Mesendoderm (in vitro differentiated cells): ENCODE data around the gene FKBP1A.

Experiments used
- DNase-seq: peaks from one replicate; pipeline ENCODE4 v3.0.0; 2013
- H2AK5ac ChIP-seq: 2 replicates; pipeline ENCODE4 v1.6.1; 2013; ENCODE audit warnings: low read length, inconsistent platforms
- H2BK120ac ChIP-seq: 2 replicates; pipeline ENCODE4 v1.6.1; 2013; ENCODE audit warnings: low read depth, mild to moderate bottlenecking, low read length, moderate library complexity, mixed read lengths
- H2BK15ac ChIP-seq: replicated peaks from 2 replicates; pipeline ENCODE4 v1.6.1; 2013; ENCODE audit warnings: low read depth, mild to moderate bottlenecking, moderate library complexity
- H2BK5ac ChIP-seq: 2 replicates; pipeline ENCODE4 v1.6.1; 2013; ENCODE audit warnings: low read length, inconsistent platforms
- H3K18ac ChIP-seq: 2 replicates; pipeline ENCODE4 v1.6.1; 2013; ENCODE audit warnings: mild to moderate bottlenecking, low read length, mixed read lengths
- H3K23ac ChIP-seq: one replicate; pipeline ENCODE4 v1.6.1; 2013; ENCODE audit warnings: low read length
- H3K27ac ChIP-seq: 2 replicates; pipeline ENCODE4 v1.5.1; 2013; ENCODE audit warnings: low read depth, mild to moderate bottlenecking, inconsistent platforms, low read length, moderate library complexity
- H3K27me3 ChIP-seq: 2 replicates; pipeline ENCODE4 v1.6.1; 2013; ENCODE audit warnings: low read length, control low read depth, mild to moderate bottlenecking, inconsistent platforms; ENCODE audit not compliant: insufficient read depth, poor library complexity
- H3K36me3 ChIP-seq: 2 replicates; pipeline ENCODE4 v1.6.1; 2013; ENCODE audit warnings: low read length, inconsistent platforms; ENCODE audit not compliant: control insufficient read depth, insufficient read depth
- H3K4ac ChIP-seq: one replicate; pipeline ENCODE4 v1.6.1; 2013; ENCODE audit warnings: low read depth, mild to moderate bottlenecking, low read length, moderate library complexity
- H3K4me1 ChIP-seq: 2 replicates; pipeline ENCODE4 v1.6.1; 2013; ENCODE audit warnings: low read depth, low read length, inconsistent platforms; ENCODE audit not compliant: control insufficient read depth
- H3K4me2 ChIP-seq: 2 replicates; pipeline ENCODE4 v1.6.1; 2013; ENCODE audit warnings: low read length
- H3K4me3 ChIP-seq: 2 replicates; pipeline ENCODE4 v1.5.1; 2013; ENCODE audit warnings: mild to moderate bottlenecking, low read length
- H3K56ac ChIP-seq: one replicate; pipeline ENCODE4 v1.6.1; 2013; ENCODE audit warnings: low read length
- H3K79me1 ChIP-seq: 2 replicates; pipeline ENCODE4 v1.6.1; 2013; ENCODE audit warnings: low read length, inconsistent platforms
- H3K79me2 ChIP-seq: 2 replicates; pipeline ENCODE4 v1.6.1; 2013; ENCODE audit warnings: mild to moderate bottlenecking, low read length; ENCODE audit not compliant: control insufficient read depth, insufficient read depth
- H3K9ac ChIP-seq: 2 replicates; pipeline ENCODE4 v1.6.1; 2013; ENCODE audit warnings: low read length, inconsistent platforms
- H4K5ac ChIP-seq: one replicate; pipeline ENCODE4 v1.6.1; 2013; ENCODE audit warnings: low read length
- H4K8ac ChIP-seq: one replicate; pipeline ENCODE4 v1.6.1; 2013; ENCODE audit warnings: low read depth, mild to moderate bottlenecking, control low read depth, low read length, moderate library complexity
- WGBS: extraction: QIAGEN DNeasy Blood & Tissue Kit; methylation state at CpG from one replicate; pipeline ENCODE4 v1.1.7; 2013; ENCODE audit warnings: low lambda C conversion rate, missing lambda C conversion rate; ENCODE audit not compliant: insufficient coverage; ENCODE audit errors: extremely low coverage; 5-methylcytosine and 5-hydroxymethylcytosine counted together

Gene FKBP1A

DNA sequence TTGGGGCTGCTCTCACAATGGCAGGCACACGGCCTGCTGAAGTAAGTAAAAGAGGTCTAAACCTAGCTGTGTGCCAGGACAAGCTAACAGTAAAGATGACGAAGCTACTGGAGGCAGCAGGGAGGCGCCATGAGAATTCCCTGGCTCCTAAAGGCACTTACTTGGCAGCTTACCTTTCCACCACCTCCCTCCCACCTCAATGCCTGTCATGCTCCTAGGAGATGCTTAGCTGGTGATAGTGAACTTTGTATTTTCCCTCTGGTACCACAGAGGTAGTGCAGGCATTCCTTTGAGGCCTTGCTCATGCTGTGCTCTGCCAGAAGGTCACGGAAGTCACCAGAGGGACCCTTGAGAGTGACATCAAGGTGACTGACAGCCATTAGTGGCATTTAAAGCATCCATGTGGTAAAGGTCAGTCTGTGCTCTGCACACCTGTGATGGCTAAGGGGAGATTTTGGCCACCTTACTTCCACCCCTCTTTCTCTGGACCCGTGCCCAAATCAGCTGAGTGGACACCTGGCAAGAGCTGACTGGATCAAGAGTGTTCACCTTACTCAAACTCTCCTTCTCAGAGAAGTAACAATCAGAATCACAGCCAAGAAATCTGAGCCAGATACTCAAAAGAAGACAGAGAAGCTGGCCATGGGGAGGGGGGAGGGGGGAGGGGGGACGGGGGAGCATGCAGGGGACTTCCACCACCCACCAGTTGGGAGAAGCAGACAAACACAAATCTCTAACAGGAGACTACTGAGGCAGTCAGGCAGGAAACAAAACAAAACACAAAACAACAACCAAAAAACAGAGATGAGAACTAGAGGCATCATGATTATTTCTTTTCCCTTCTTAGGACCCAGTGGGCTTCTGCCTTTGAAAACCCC, 2.9 kb downstream of the FKBP1A start:
- Histone ChIP-seq H2BK120ac (no peak overlapping the region), H4K5ac (no peak overlapping the region), H3K4ac (no peak overlapping the region), H3K18ac (no peak overlapping the region), H2BK5ac (no peak overlapping the region), H3K27me3 (no peaks in the 10 kb centered on the region), H3K27ac (no peak overlapping the region), H3K79me2 (peaks cover 72% of the 10 kb centered on the region), H3K4me3 (no peak overlapping the region), H3K4me1 (peaks cover 11% of the 10 kb centered on the region), H2BK15ac (no peak overlapping the region), H3K79me1 (peaks cover 36% of the 10 kb centered on the region), H3K56ac (peak overlapping the region; percentile 28), H3K36me3 (no peaks in the 10 kb centered on the region), H3K4me2 (no peak overlapping the region), H3K23ac (no peak overlapping the region), H2AK5ac (no peak overlapping the region), H3K9ac (peak overlapping the region; percentile 92), H4K8ac (no peak overlapping the region)
- DNase-seq = peak; percentile 37
- no CpG with 5 or more reads among the region's 6 CpGs for WGBS

DNA sequence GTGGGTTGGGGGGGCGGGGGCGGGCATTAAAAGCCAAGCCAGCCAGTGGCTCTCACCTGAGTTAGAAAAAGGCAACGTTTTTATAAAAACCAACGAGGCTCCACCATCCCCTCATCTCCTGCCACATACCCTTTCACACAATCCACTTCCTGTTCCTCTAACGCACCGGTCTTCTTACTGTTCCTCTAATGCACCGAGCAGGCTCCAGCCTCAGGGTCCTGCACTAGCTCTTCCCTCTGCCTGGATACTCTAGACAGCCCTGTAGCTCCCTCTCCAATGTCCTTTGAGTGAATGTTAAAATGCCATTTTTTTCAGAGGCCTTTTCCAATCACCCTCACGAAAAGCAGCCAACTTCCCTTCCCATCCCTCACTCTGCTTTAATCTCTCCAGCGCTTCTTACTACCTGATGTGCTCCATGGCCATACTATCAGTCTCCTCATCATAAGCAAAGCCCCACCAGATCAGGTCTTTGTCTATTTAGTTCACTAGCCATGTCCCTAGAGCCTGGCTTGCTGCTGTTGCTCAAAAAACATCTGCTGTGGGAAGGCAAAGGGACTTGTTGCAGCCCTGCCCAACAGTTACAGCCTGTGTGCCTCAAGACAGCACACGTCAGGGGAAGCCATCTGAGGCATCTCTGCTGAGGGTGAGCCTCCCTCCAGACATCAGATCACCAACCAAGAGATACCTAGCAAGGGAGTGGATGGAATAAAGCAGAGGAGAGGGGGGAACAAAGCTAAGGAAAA, 3.9 kb downstream of the FKBP1A start:
- no peak overlapping the region for H2BK15ac ChIP-seq
- no peak overlapping the region for H3K18ac ChIP-seq
- H3K4ac ChIP-seq = no peak overlapping the region
- no peak overlapping the region for H2AK5ac ChIP-seq
- no peak overlapping the region for H3K9ac ChIP-seq
- no peak overlapping the region for H3K23ac ChIP-seq
- WGBS = no CpG with 5 or more reads among the region's 10 CpGs
- no peak overlapping the region for H4K8ac ChIP-seq
- no peak overlapping the region for H2BK120ac ChIP-seq
- H3K4me3 ChIP-seq = no peak overlapping the region
- peaks cover 79% of the 10 kb centered on the region for H3K79me2 ChIP-seq
- no peaks in the 10 kb centered on the region for H3K27me3 ChIP-seq
- no peak overlapping the region for H2BK5ac ChIP-seq
- H3K79me1 ChIP-seq = peaks cover 38% of the 10 kb centered on the region
- no peaks in the 10 kb centered on the region for H3K36me3 ChIP-seq
- no peak overlapping the region for H3K4me2 ChIP-seq
- H3K56ac ChIP-seq = no peak overlapping the region
- peaks cover 11% of the 10 kb centered on the region for H3K4me1 ChIP-seq
- DNase-seq = no peak
- H3K27ac ChIP-seq = no peak overlapping the region
- H4K5ac ChIP-seq = no peak overlapping the region

DNA sequence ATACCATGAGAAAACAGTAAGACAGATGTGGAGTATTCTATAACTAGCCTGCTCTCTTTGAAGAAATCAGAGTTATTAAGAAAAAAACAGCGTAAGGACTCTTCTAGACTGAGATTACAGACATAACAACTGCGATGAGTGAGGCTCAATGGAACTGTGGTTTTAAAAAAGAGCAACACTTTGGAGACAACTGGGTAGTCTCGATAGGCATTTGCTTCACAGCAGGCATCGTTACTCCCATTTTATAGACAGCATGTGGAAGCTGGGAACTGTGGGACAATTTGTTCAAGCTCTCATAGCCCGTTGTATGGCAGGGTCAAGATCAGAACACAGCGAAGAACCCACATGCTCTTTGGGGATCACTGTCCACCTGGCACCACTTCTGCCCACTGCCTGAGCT, 4.6 kb downstream of the FKBP1A start:
- no CpG with 5 or more reads among the region's 6 CpGs for WGBS
- Histone ChIP-seq H3K36me3 (no peaks in the 10 kb centered on the region), H3K4me1 (peaks cover 11% of the 10 kb centered on the region), H3K79me2 (peaks cover 84% of the 10 kb centered on the region), H3K27ac (no peak overlapping the region), H2BK120ac (no peak overlapping the region), H3K4me2 (no peak overlapping the region), H4K5ac (no peak overlapping the region), H2BK5ac (no peak overlapping the region), H3K79me1 (peaks cover 38% of the 10 kb centered on the region), H3K27me3 (no peaks in the 10 kb centered on the region), H2AK5ac (no peak overlapping the region), H3K4me3 (no peak overlapping the region), H3K9ac (no peak overlapping the region), H3K23ac (no peak overlapping the region), H2BK15ac (no peak overlapping the region), H3K56ac (no peak overlapping the region), H3K18ac (no peak overlapping the region), H4K8ac (no peak overlapping the region), H3K4ac (no peak overlapping the region)
- DNase-seq = no peak

DNA sequence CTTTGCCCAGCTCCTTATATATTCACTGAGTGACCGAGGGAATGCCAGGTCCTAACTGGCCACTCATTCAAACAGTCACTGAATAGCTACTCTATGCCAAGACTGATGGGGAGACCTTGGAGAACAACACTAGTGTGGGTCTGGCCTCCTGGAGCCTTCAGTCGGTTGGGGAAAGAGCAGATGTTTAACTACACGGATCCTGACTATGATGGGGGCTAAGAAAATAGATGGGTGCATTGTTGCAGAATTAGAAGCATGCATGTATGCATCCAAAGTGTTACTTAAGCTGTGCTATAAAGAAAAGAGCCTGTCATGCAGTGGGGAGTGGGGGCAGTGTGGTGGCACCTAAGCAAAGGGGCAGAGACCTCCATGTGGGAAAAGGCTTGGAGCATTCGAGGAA, 6.5 kb downstream of the FKBP1A start:
- no peak overlapping the region for H3K27ac ChIP-seq
- H3K4me3 ChIP-seq = no peak overlapping the region
- no peaks in the 10 kb centered on the region for H3K36me3 ChIP-seq
- no peak overlapping the region for H2BK120ac ChIP-seq
- no peak overlapping the region for H3K9ac ChIP-seq
- H3K4me2 ChIP-seq = no peak overlapping the region
- H3K18ac ChIP-seq = no peak overlapping the region
- H3K56ac ChIP-seq = no peak overlapping the region
- DNase-seq = no peak
- peaks cover 9% of the 10 kb centered on the region for H3K4me1 ChIP-seq
- no peak overlapping the region for H2BK5ac ChIP-seq
- no peak overlapping the region for H3K23ac ChIP-seq
- H2BK15ac ChIP-seq = no peak overlapping the region
- H4K5ac ChIP-seq = no peak overlapping the region
- H3K27me3 ChIP-seq = no peaks in the 10 kb centered on the region
- H3K79me2 ChIP-seq = peaks cover 86% of the 10 kb centered on the region
- peaks cover 42% of the 10 kb centered on the region for H3K79me1 ChIP-seq
- H4K8ac ChIP-seq = no peak overlapping the region
- no peak overlapping the region for H2AK5ac ChIP-seq
- H3K4ac ChIP-seq = no peak overlapping the region
- no CpG with 5 or more reads among the region's 4 CpGs for WGBS

DNA sequence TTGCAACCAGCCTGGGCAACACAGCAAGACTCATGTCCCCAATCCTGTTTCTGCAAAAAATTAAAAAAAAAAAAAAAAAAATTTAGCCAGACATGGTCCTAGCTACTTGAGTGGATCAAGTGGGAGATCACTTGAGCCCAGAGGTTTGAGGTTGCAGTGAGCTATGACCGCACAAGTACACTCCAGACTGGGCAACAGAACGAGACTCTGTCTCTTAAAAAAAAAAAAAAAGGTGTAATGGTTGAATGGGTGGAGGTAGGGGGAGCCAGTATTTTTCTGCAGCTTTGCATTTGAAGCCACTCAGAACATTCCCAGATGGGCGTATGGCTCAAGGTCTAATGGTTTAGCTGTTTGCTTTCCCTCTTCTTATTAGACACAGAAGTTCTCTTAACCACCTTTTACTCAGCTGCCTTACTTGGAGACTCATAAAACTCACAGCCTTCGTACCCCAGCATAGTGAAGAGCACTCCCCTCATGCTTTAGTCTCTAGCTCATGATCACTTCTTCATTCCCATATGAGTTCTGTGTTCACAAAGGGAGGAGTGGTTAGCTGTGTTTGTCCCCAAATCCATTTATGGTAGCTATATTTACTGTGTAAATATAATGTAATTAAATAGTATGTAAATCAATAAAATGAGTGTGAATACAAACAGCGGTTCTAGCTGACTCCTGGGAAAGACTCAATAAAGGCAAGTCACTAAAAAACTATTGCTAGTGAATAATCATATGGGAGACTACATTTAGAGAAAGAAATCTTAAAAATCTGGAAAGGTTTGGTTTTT, 9.0 kb downstream of the FKBP1A start:
- Histone ChIP-seq H3K9ac (no peak overlapping the region), H2AK5ac (no peak overlapping the region), H3K18ac (no peak overlapping the region), H3K56ac (no peak overlapping the region), H4K8ac (no peak overlapping the region), H4K5ac (no peak overlapping the region), H3K27me3 (no peaks in the 10 kb centered on the region), H2BK5ac (no peak overlapping the region), H3K4me1 (no peaks in the 10 kb centered on the region), H3K4me3 (no peak overlapping the region), H3K23ac (no peak overlapping the region), H3K4ac (no peak overlapping the region), H3K79me1 (peaks cover 40% of the 10 kb centered on the region), H2BK120ac (no peak overlapping the region), H2BK15ac (no peak overlapping the region), H3K36me3 (no peaks in the 10 kb centered on the region), H3K4me2 (no peak overlapping the region), H3K79me2 (peaks cover 82% of the 10 kb centered on the region), H3K27ac (no peak overlapping the region)
- DNase-seq = no peak
- no CpG with 5 or more reads among the region's 5 CpGs for WGBS
